Erythroblast (primary cell): ENCODE data around the gene RBM8A.

Experiments used
- GATA1 ChIP-seq: IDR thresholded peaks from 2 replicates; pipeline ENCODE4 v1.6.1; 2011; ENCODE audit warnings: low read depth, mild to moderate bottlenecking, control low read depth, low read length, moderate library complexity
- POLR2A ChIP-seq: IDR thresholded peaks from 2 replicates; pipeline ENCODE4 v1.6.1; 2011; ENCODE audit warnings: mild to moderate bottlenecking, low read length

DNA sequence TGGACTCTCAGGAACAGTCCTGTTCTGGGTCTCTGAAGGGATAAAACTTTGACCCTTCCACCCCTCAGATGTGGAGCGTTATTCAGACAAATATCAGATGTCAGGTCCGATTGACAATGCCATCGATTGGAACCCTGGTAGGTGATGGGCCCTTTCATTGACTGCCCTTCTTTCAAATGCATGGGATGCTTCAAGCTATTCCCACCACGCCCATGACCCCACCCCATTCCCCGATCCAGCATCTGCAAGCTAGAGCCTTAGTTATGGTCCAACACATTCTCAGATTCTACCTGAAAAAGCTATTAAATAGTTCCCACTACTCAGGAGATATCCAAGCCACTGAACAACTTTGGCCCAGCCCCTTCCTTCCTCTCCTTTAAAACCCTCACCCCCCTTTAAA is 49.7 kb upstream of the RBM8A start:
- TF ChIP-seq POLR2A (no peak), GATA1 (no peak)
